GM12878 (cell line): ENCODE data around the gene DEUP1. TPM values are rescaled to one million over a fixed set of nuclear protein-coding genes. Genes with fewer than 3 reads are reported as not detected.

Source experiments
- ATAC-seq: fragments of 200-7000 bp; cut with Tn5 transposase; 3 replicates; pipeline ENCODE4 v1.9.1; 2020; ENCODE audit warnings: mild to moderate bottlenecking, moderate library complexity
- BruUV-seq: library from RNA; stranded (reverse); fragments of 400-500 nt; replicated peaks from 2 replicates; lab custom pipeline; 2021; lab: Mats Ljungman, UMichigan
- CTCF ChIA-PET: fragments of 300-600 bp; sonication (Branson Sonifier 250); formaldehyde crosslinking; extraction: SDS; loops from one replicate; lab custom pipeline; 2021; ENCODE audit warnings: inconsistent platforms; lab: Yijun Ruan, JAX
- POLR2A ChIA-PET: fragments of 350-600 bp; formaldehyde crosslinking; extraction: SDS; loops from one replicate; lab custom pipeline; 2021; ENCODE audit warnings: inconsistent platforms; lab: Charles Lee
- RAD21 ChIA-PET: fragments of 300-600 bp; sonication (Branson Sonifier 250); formaldehyde crosslinking; loops from one replicate; lab custom pipeline; 2023; ENCODE audit warnings: antibody characterized with exemption; ENCODE audit not compliant: unreplicated experiment; lab: Charles Lee
- SMC1A ChIA-PET: fragments of 300-600 bp; sonication (Branson Sonifier 250); formaldehyde crosslinking; loops from one replicate; lab custom pipeline; 2023; ENCODE audit not compliant: unreplicated experiment, uncharacterized antibody; lab: Charles Lee
- DNase-seq: peaks from one replicate; pipeline ENCODE4 v3.0.0-alpha.2; 2011; ENCODE audit warnings: low read depth, low spot score
- FAIRE-seq: peaks from 3 replicates; lab custom pipeline; 2011; peaks lifted over from hg19 to GRCh38; lab: Jason Lieb, UNC
- H2AFZ ChIP-seq: 2 replicates; pipeline ENCODE4 v1.6.0; 2011; ENCODE audit warnings: low read depth, low read length, control low read depth; ENCODE audit not compliant: control insufficient read depth
- H3K27ac ChIP-seq: 2 replicates; pipeline ENCODE4 v1.5.1; 2011; ENCODE audit warnings: control low read depth; ENCODE audit not compliant: control insufficient read depth, insufficient read depth
- H3K27me3 ChIP-seq, 2 experiments: replicated peaks in 1 of 2; 2 replicates each; pipeline versions ENCODE4 v1.6.0 to v1.6.1; 2011; ENCODE audit warnings: low read length in 1 of 2; ENCODE audit not compliant: control insufficient read depth in 2 of 2, insufficient read depth in 2 of 2
- H3K36me3 ChIP-seq, 2 experiments: 2 replicates each; pipeline ENCODE4 v1.5.1; 2011; ENCODE audit warnings: low read length in 1 of 2; ENCODE audit not compliant: control insufficient read depth in 2 of 2, insufficient read depth in 2 of 2
- H3K4me1 ChIP-seq: 2 replicates; pipeline ENCODE4 v1.6.1; 2011; ENCODE audit warnings: mild to moderate bottlenecking, low read length, moderate library complexity, mixed read lengths; ENCODE audit not compliant: control insufficient read depth, insufficient read depth
- H3K4me2 ChIP-seq: 2 replicates; pipeline ENCODE4 v1.6.0; 2011; ENCODE audit warnings: control low read depth; ENCODE audit not compliant: control insufficient read depth, insufficient read depth
- H3K4me3 ChIP-seq: fragments of 200-600 bp; sonication (generic); 2 replicates; pipeline ENCODE4 v1.5.1; 2016
- H3K79me2 ChIP-seq: 2 replicates; pipeline ENCODE4 v1.6.0; 2011; ENCODE audit warnings: low read length; ENCODE audit not compliant: control insufficient read depth, insufficient read depth
- H3K9ac ChIP-seq: 2 replicates; pipeline ENCODE4 v1.8.0; 2011; ENCODE audit warnings: low read length, control low read depth, mixed read lengths; ENCODE audit not compliant: control insufficient read depth, insufficient read depth
- H3K9me3 ChIP-seq: replicated peaks from 3 replicates; pipeline ENCODE4 v1.5.1; 2011; ENCODE audit warnings: mild to moderate bottlenecking, low read length; ENCODE audit not compliant: control insufficient read depth, insufficient read depth
- H4K20me1 ChIP-seq: 2 replicates; pipeline ENCODE4 v1.6.0; 2011; ENCODE audit not compliant: control insufficient read depth, insufficient read depth
- FOXM1 ChIP-seq: IDR thresholded peaks from 2 replicates; pipeline ENCODE4 v1.6.1; 2012; ENCODE audit warnings: low read depth, mild to moderate bottlenecking, inconsistent platforms, low read length, moderate library complexity
- HDAC2 ChIP-seq: fragments of 200-600 bp; sonication (generic); IDR thresholded peaks from 2 replicates; pipeline ENCODE4 v1.6.1; 2017
- HDGF ChIP-seq: fragments of 450-650 bp; IDR thresholded peaks from 2 replicates; pipeline ENCODE4 v1.6.1; 2016; ENCODE audit warnings: antibody characterized with exemption
- NFYB ChIP-seq: IDR thresholded peaks from 2 replicates; pipeline ENCODE4 v1.6.1; 2011; ENCODE audit warnings: low read depth, mild to moderate bottlenecking, low read length, improper control_type of control experiment, moderate library complexity; ENCODE audit not compliant: insufficient read depth
- POLR2AphosphoS5 ChIP-seq: IDR thresholded peaks from 2 replicates; pipeline ENCODE4 v1.6.1; 2011; ENCODE audit warnings: mild to moderate bottlenecking, low read length, inconsistent platforms
- RELB ChIP-seq: fragments of 450-650 bp; IDR thresholded peaks from 2 replicates; pipeline ENCODE4 v1.6.1; 2017; ENCODE audit warnings: low read depth, mild to moderate bottlenecking, moderate library complexity
- SIX5 ChIP-seq: IDR thresholded peaks from 2 replicates; pipeline ENCODE4 v1.6.1; 2011; ENCODE audit warnings: mild to moderate bottlenecking, low read depth, low read length, moderate library complexity; ENCODE audit not compliant: severe bottlenecking
- SMAD5 ChIP-seq: IDR thresholded peaks from 2 replicates; pipeline ENCODE4 v1.6.1; 2016; ENCODE audit warnings: antibody characterized with exemption, low read depth
- SMC3 ChIP-seq: IDR thresholded peaks from 2 replicates; pipeline ENCODE4 v1.6.1; 2011; ENCODE audit warnings: low read length, improper control_type of control experiment, borderline replicate concordance
- SREBF1 ChIP-seq: IDR thresholded peaks from 2 replicates; pipeline ENCODE4 v1.6.1; 2012; ENCODE audit warnings: mild to moderate bottlenecking, low read length
- ZNF622 ChIP-seq: fragments of 450-650 bp; IDR thresholded peaks from 2 replicates; pipeline ENCODE4 v1.6.1; 2017; ENCODE audit warnings: mild to moderate bottlenecking, inconsistent platforms
- WGBS: methylation state at CpG from one replicate; pipeline ENCODE4 v1.1.6; 2016; ENCODE audit warnings: low lambda C conversion rate; ENCODE audit not compliant: insufficient replicate concordance, insufficient coverage; ENCODE audit errors: missing lambda C conversion rate; 5-methylcytosine and 5-hydroxymethylcytosine counted together
- in situ Hi-C: fragments of 300-500 bp; cut with MboI; formaldehyde crosslinking; loops from 9 replicates; pipeline ENCODE4 v1.14.3; 2018; ENCODE audit warnings: mixed read lengths
- intact Hi-C: fragments of 100-400 bp; cut with micrococcal nuclease; formaldehyde crosslinking; loops from one replicate; pipeline ENCODE4 v1.14.2; 2022; ENCODE audit not compliant: unreplicated experiment
- polyA plus RNA-seq, 11 experiments: library from polyadenylated mRNA; depleted of rRNA in 4 of 11; unstranded in 6 of 11; stranded (reverse) in 5 of 11; fragments of >200 nt; fragmentation: Nextera tagmentation in 4 of 11; fragmentation: Illumina TruSeq in 1 of 11; extraction: Ambion mirVana in 4 of 11; extraction: Trizol in 1 of 11; gene quantifications; 1 replicate in 1 of 11; 2 replicates in 10 of 11; pipeline versions ENCODE4 v1.2.1 to v1.2.3, GENCODE V29; 2011 to 2016; ENCODE audit warnings: inconsistent platforms in 2 of 11, missing spikeins in 2 of 11, low read depth in 1 of 11
- total RNA-seq, 4 experiments: library from RNA; depleted of rRNA in 3 of 4; stranded (reverse); fragments of >200 nt in 3 of 4; fragmentation: Illumina TruSeq in 1 of 4; extraction: Trizol in 1 of 4; gene quantifications; 2 replicates each; pipeline versions ENCODE4 v1.2.1 to v1.2.3, GENCODE V29; 2013 to 2021

Gene DEUP1
- total and polyA plus RNA-seq, 10 of the 15 experiments (the other 5 are each of a cell fraction or from before 2014, with no cell fraction given): 0.12 TPM; not detected in 9

GRCh38 chr11:93389737-93390136 lies 59.2 kb downstream of the DEUP1 start (continued):
- TF ChIP-seq SMC3 (no peak), FOXM1 (no peak), SIX5 (no peak), SMAD5 (no peak), HDGF (no peak), ZNF622 (no peak)

- Histone ChIP-seq H3K36me3 (no peaks in the 10 kb centered on the region), H3K9ac (no peak overlapping the region), H3K27ac (no peak overlapping the region), H3K27me3 (no peaks in the 10 kb centered on the region), H3K4me3 (no peak overlapping the region), H2AFZ (no peak overlapping the region), H3K4me2 (no peak overlapping the region), H4K20me1 (no peaks in the 10 kb centered on the region), H3K79me2 (no peaks in the 10 kb centered on the region), H3K9me3 (no peaks in the 10 kb centered on the region), H3K4me1 (no peaks in the 10 kb centered on the region)
- in situ Hi-C loops: no loop called here
- DNase-seq: no peak
- no peak for TF ChIP-seq HDAC2
- no peak for TF ChIP-seq POLR2AphosphoS5
- TF ChIP-seq NFYB: no peak
- no peak for TF ChIP-seq RELB
- no peak for TF ChIP-seq SREBF1
- WGBS: 29% methylated on average over 3 of the region's 3 CpGs
- RAD21 ChIA-PET: no interaction called here
- no peak for ATAC-seq
- POLR2A ChIA-PET: interaction anchor here (0.7 kb wide), 1 partner anchor 25 kb away, joined by 4 read pairs; no protein-coding TSS in a partner anchor
- CTCF ChIA-PET: no interaction called here
- no peak for FAIRE-seq
- intact Hi-C loops: no loop called here
- no TSS peak for BruUV-seq
- SMC1A ChIA-PET: no interaction called here
Measured at GRCh38 chr11:93392867-93393266, 62.3 kb downstream of the DEUP1 start.
